Activated naive CD8-positive, alpha-beta T cell treated with anti-CD3 and anti-CD28 coated beads for 36 hours (primary cell): ENCODE data around the gene LRRN3. TPM values are rescaled to one million over a fixed set of nuclear protein-coding genes. Genes with fewer than 3 reads are reported as not detected.

Experiments used
- DNase-seq: peaks from one replicate; pipeline ENCODE4 v3.0.0; 2021
- H3K27ac Mint-ChIP-seq: one replicate; pipeline ENCODE4 v1.8.0; 2022; ENCODE audit warnings: mild to moderate bottlenecking, moderate library complexity, mixed read lengths
- H3K27me3 Mint-ChIP-seq: one replicate; pipeline ENCODE4 v1.8.0; 2022; ENCODE audit warnings: mild to moderate bottlenecking, mixed read lengths
- H3K36me3 Mint-ChIP-seq: one replicate; pipeline ENCODE4 v1.8.0; 2021; ENCODE audit warnings: mild to moderate bottlenecking, mixed read lengths
- H3K4me1 Mint-ChIP-seq: one replicate; pipeline ENCODE4 v1.8.0; 2021; ENCODE audit warnings: mixed read lengths
- H3K4me3 Mint-ChIP-seq: one replicate; pipeline ENCODE4 v1.8.0; 2022; ENCODE audit warnings: mild to moderate bottlenecking, moderate library complexity, mixed read lengths
- H3K9me3 Mint-ChIP-seq: one replicate; pipeline ENCODE4 v1.8.0; 2022; ENCODE audit warnings: mixed read lengths
- total RNA-seq, 2 experiments: library from RNA; stranded (reverse); gene quantifications; one replicate each; pipeline ENCODE4 v1.2.3, GENCODE V29; 2021

The LRRN3 gene
- total RNA-seq, 2 experiments from 2014 or later = 89.3 to 93.6 TPM

GRCh38 chr7:111089822-111090426 is 1.0 kb upstream of the LRRN3 start:
- Mint-ChIP-seq H3K27me3 (no peaks in the 10 kb centered on the region), H3K36me3 (peaks cover 42% of the 10 kb centered on the region), H3K4me1 (peaks cover 52% of the 10 kb centered on the region), H3K27ac (peak overlapping the region; percentile 91), H3K4me3 (peak overlapping the region; percentile 96), H3K9me3 (peaks cover 4% of the 10 kb centered on the region)
- no peak for DNase-seq

- H3K27ac Mint-ChIP-seq = peak overlapping the region; percentile 91
- H3K36me3 Mint-ChIP-seq = peaks cover 50% of the 10 kb centered on the region
- H3K4me1 Mint-ChIP-seq = peaks cover 52% of the 10 kb centered on the region
- H3K9me3 Mint-ChIP-seq = no peaks in the 10 kb centered on the region
- H3K27me3 Mint-ChIP-seq = no peaks in the 10 kb centered on the region
- no peak for DNase-seq
- H3K4me3 Mint-ChIP-seq = peak overlapping the region; percentile 96
These were observed 849 bp downstream of the LRRN3 start for GRCh38 chr7:111091593-111092358.

- Mint-ChIP-seq H3K4me3 (peak overlapping the region; percentile 96), H3K36me3 (peaks cover 54% of the 10 kb centered on the region), H3K4me1 (peaks cover 52% of the 10 kb centered on the region), H3K27ac (peak overlapping the region; percentile 91), H3K9me3 (no peaks in the 10 kb centered on the region), H3K27me3 (no peaks in the 10 kb centered on the region)
- no peak for DNase-seq
These were observed 1.7 kb downstream of the LRRN3 start for GRCh38 chr7:111092406-111093236.

- no peaks in the 10 kb centered on the region for H3K27me3 Mint-ChIP-seq
- no peaks in the 10 kb centered on the region for H3K9me3 Mint-ChIP-seq
- peak overlapping the region; percentile 96 for H3K4me3 Mint-ChIP-seq
- peak overlapping the region; percentile 91 for H3K27ac Mint-ChIP-seq
- H3K36me3 Mint-ChIP-seq = peaks cover 61% of the 10 kb centered on the region
- peaks cover 51% of the 10 kb centered on the region for H3K4me1 Mint-ChIP-seq
- no peak for DNase-seq
These were observed 2.6 kb downstream of the LRRN3 start for GRCh38 chr7:111093496-111093895.

- Mint-ChIP-seq H3K27ac (peak overlapping the region; percentile 91), H3K4me1 (peaks cover 52% of the 10 kb centered on the region), H3K4me3 (peak overlapping the region; percentile 96), H3K9me3 (no peaks in the 10 kb centered on the region), H3K36me3 (peaks cover 62% of the 10 kb centered on the region), H3K27me3 (no peaks in the 10 kb centered on the region)
- no peak for DNase-seq
These were observed 3.5 kb downstream of the LRRN3 start for GRCh38 chr7:111094419-111094818.

- Mint-ChIP-seq H3K27me3 (no peaks in the 10 kb centered on the region), H3K4me1 (peaks cover 66% of the 10 kb centered on the region), H3K9me3 (no peaks in the 10 kb centered on the region), H3K4me3 (peak overlapping the region; percentile 54), H3K36me3 (peaks cover 67% of the 10 kb centered on the region), H3K27ac (peak overlapping the region; percentile 81)
- DNase-seq = no peak
These were observed 6.1 kb downstream of the LRRN3 start for GRCh38 chr7:111096997-111097396.

GRCh38 chr7:111098011-111098925 is 7.3 kb downstream of the LRRN3 start:
- Mint-ChIP-seq H3K4me1 (peaks cover 74% of the 10 kb centered on the region), H3K27me3 (no peaks in the 10 kb centered on the region), H3K27ac (peak overlapping the region; percentile 79), H3K4me3 (peak overlapping the region; percentile 74), H3K36me3 (peaks cover 68% of the 10 kb centered on the region), H3K9me3 (no peaks in the 10 kb centered on the region)
- DNase-seq = peak; percentile 49

GRCh38 chr7:111098926-111099250 is 8.0 kb downstream of the LRRN3 start:
- Mint-ChIP-seq H3K4me1 (peaks cover 77% of the 10 kb centered on the region), H3K36me3 (peaks cover 68% of the 10 kb centered on the region), H3K27ac (peak overlapping the region; percentile 66), H3K4me3 (peak overlapping the region; percentile 74), H3K9me3 (no peaks in the 10 kb centered on the region), H3K27me3 (no peaks in the 10 kb centered on the region)
- DNase-seq = no peak

- H3K36me3 Mint-ChIP-seq = peaks cover 63% of the 10 kb centered on the region
- H3K4me1 Mint-ChIP-seq = peaks cover 84% of the 10 kb centered on the region
- H3K4me3 Mint-ChIP-seq = no peak overlapping the region
- no peaks in the 10 kb centered on the region for H3K27me3 Mint-ChIP-seq
- no peaks in the 10 kb centered on the region for H3K9me3 Mint-ChIP-seq
- H3K27ac Mint-ChIP-seq = peak overlapping the region; percentile 32
- no peak for DNase-seq
These were observed 11.1 kb downstream of the LRRN3 start for GRCh38 chr7:111101856-111102646.

- no peak overlapping the region for H3K4me3 Mint-ChIP-seq
- no peak for DNase-seq
- peak overlapping the region; percentile 68 for H3K27ac Mint-ChIP-seq
- H3K4me1 Mint-ChIP-seq = peaks cover 88% of the 10 kb centered on the region
- no peaks in the 10 kb centered on the region for H3K9me3 Mint-ChIP-seq
- H3K27me3 Mint-ChIP-seq = no peaks in the 10 kb centered on the region
- H3K36me3 Mint-ChIP-seq = peaks cover 60% of the 10 kb centered on the region
These were observed 12.2 kb downstream of the LRRN3 start for GRCh38 chr7:111103136-111103535.

- Mint-ChIP-seq H3K36me3 (peaks cover 60% of the 10 kb centered on the region), H3K9me3 (peaks cover under 1% of the 10 kb centered on the region), H3K4me1 (peaks cover 85% of the 10 kb centered on the region), H3K4me3 (peak overlapping the region; percentile 42), H3K27ac (peak overlapping the region; percentile 68), H3K27me3 (no peaks in the 10 kb centered on the region)
- DNase-seq = no peak
These were observed 12.8 kb downstream of the LRRN3 start for GRCh38 chr7:111103678-111104274.

GRCh38 chr7:111104710-111105109 is 13.8 kb downstream of the LRRN3 start:
- peaks cover 85% of the 10 kb centered on the region for H3K4me1 Mint-ChIP-seq
- peaks cover 69% of the 10 kb centered on the region for H3K36me3 Mint-ChIP-seq
- peak overlapping the region; percentile 6 for H3K4me3 Mint-ChIP-seq
- H3K27me3 Mint-ChIP-seq = no peaks in the 10 kb centered on the region
- DNase-seq = no peak
- H3K27ac Mint-ChIP-seq = peak overlapping the region; percentile 68
- H3K9me3 Mint-ChIP-seq = peaks cover 2% of the 10 kb centered on the region

- Mint-ChIP-seq H3K4me1 (peaks cover 80% of the 10 kb centered on the region), H3K36me3 (peaks cover 71% of the 10 kb centered on the region), H3K27ac (peak overlapping the region; percentile 20), H3K4me3 (no peak overlapping the region), H3K27me3 (no peaks in the 10 kb centered on the region), H3K9me3 (peaks cover 2% of the 10 kb centered on the region)
- no peak for DNase-seq
These were observed 14.3 kb downstream of the LRRN3 start for GRCh38 chr7:111105269-111105668.
